K562 (cell line): ENCODE measurements around the gene BRAF. TPM values are rescaled to one million over a fixed set of nuclear protein-coding genes. Genes with fewer than 3 reads are reported as not detected.

Experiments
- BRD4 ChIP-seq: fragments of 200-600 bp; sonication (generic); IDR thresholded peaks from 2 replicates; pipeline ENCODE4 v1.6.1; 2017; ENCODE audit warnings: inconsistent platforms
- ERF ChIP-seq: fragments of 450-650 bp; formaldehyde crosslinking; IDR thresholded peaks from 2 replicates; pipeline ENCODE4 v1.4.0; 2020; ENCODE audit warnings: mild to moderate bottlenecking, mixed read lengths
- ESRRB ChIP-seq: fragments of 250-450 bp; sonication (Bioruptor Pico); IDR thresholded peaks from 2 replicates; pipeline ENCODE4 v1.5.0; 2020; ENCODE audit warnings: mild to moderate bottlenecking, moderate library complexity, borderline replicate concordance
- HMG20A ChIP-seq: fragments of 450-650 bp; formaldehyde crosslinking; conservative IDR thresholded peaks from 2 replicates; pipeline ENCODE4 v1.4.0; 2020; ENCODE audit warnings: mild to moderate bottlenecking, mixed read lengths
- KHSRP ChIP-seq: fragments of 450-650 bp; IDR thresholded peaks from 2 replicates; pipeline ENCODE4 v1.6.1; 2017
- MCM5 ChIP-seq: fragments of 450-650 bp; IDR thresholded peaks from 2 replicates; pipeline ENCODE4 v1.6.1; 2016; ENCODE audit warnings: low read depth
- NCOA4 ChIP-seq: fragments of 450-650 bp; IDR thresholded peaks from 2 replicates; pipeline ENCODE4 v1.6.1; 2018; ENCODE audit warnings: mild to moderate bottlenecking; ENCODE audit not compliant: partially characterized antibody
- NFXL1 ChIP-seq: fragments of 450-650 bp; formaldehyde crosslinking; IDR thresholded peaks from 2 replicates; pipeline ENCODE4 v1.4.0; 2021; ENCODE audit warnings: mild to moderate bottlenecking
- POLR2H ChIP-seq: IDR thresholded peaks from 2 replicates; pipeline ENCODE4 v1.6.1; 2016; ENCODE audit warnings: missing genetic modification characterization, low read depth, mild to moderate bottlenecking, control low read depth, missing compliant biosample characterization, moderate library complexity
- RAD21 ChIP-seq, 2 experiments: fragments of 250-450 bp in 1 of 2; fragments of 450-650 bp in 1 of 2; sonication (Bioruptor Pico) in 1 of 2; formaldehyde crosslinking in 1 of 2; IDR thresholded peaks in 1 of 2; conservative IDR thresholded peaks in 1 of 2; 2 replicates each; pipeline versions ENCODE4 v1.4.0 to v1.8.0; 2020 to 2022; ENCODE audit warnings: mild to moderate bottlenecking in 2 of 2, moderate library complexity in 1 of 2
- RERE ChIP-seq: sonication (generic); formaldehyde crosslinking; IDR thresholded peaks from 2 replicates; pipeline ENCODE4 v1.8.0; 2023; ENCODE audit warnings: missing genetic modification reagents, mild to moderate bottlenecking, borderline replicate concordance
- RNF2 ChIP-seq: sonication (generic); IDR thresholded peaks from 2 replicates; pipeline ENCODE4 v1.6.1; 2016
- RREB1 ChIP-seq: fragments of 250-450 bp; sonication (Bioruptor Pico); IDR thresholded peaks from 2 replicates; pipeline ENCODE4 v1.4.0; 2020
- polyA plus RNA-seq, 8 experiments: library from polyadenylated mRNA; depleted of rRNA in 4 of 8; stranded (reverse) in 5 of 8; unstranded in 3 of 8; fragments of >200 nt; fragmentation: Nextera tagmentation in 2 of 8; fragmentation: Illumina TruSeq in 1 of 8; extraction: Ambion mirVana in 2 of 8; extraction: Trizol in 1 of 8; gene quantifications; 2 replicates each; pipeline versions ENCODE4 v1.2.1 to v1.2.3, GENCODE V29; 2011 to 2014; ENCODE audit warnings: inconsistent platforms in 1 of 8, missing spikeins in 1 of 8
- total RNA-seq, 7 experiments: library from RNA; depleted of rRNA in 6 of 7; stranded (reverse); fragments of >200 nt in 6 of 7; fragmentation: Illumina TruSeq in 2 of 7; extraction: Trizol in 2 of 7; gene quantifications; 2 replicates each; pipeline versions ENCODE4 v1.2.1 to v1.2.3, GENCODE V29; 2011 to 2021; ENCODE audit warnings: low replicate concordance in 1 of 7

BRAF gene
- total and polyA plus RNA-seq, 9 of the 15 experiments (the other 6 are each of a cell fraction or from before 2014, with no cell fraction given), result 3.6 to 38.3 (median 21.9) TPM

- TF ChIP-seq RREB1 (CRISPR knock-in tag) (no peak), BRD4 (no peak), POLR2H (tag) (peak; percentile 61), ESRRB (CRISPR knock-in tag) (no peak), RAD21 (CRISPR knock-in tag; conservative IDR thresholded peaks at IDR 0.05 in 1 of 2, IDR thresholded peaks at IDR 0.05 in 1 of 2) (no peak), ERF (CRISPR knock-in tag) (no peak), MCM5 (no peak), NCOA4 (no peak), HMG20A (CRISPR knock-in tag) (no peak), RNF2 (no peak), KHSRP (no peak), NFXL1 (CRISPR knock-in tag) (no peak), RERE (CRISPR knock-in tag) (no peak)
These were observed 154.9 kb downstream of the BRAF start (continued) for GRCh38 chr7:140769852-140770251.
